HCT116 (cell line): ENCODE measurements around the gene DNAH10. TPM values are rescaled to one million over a fixed set of nuclear protein-coding genes. Genes with fewer than 3 reads are reported as not detected.

ENCODE experiments used
- ATAC-seq: fragments of 200-7000 bp; cut with Tn5 transposase; 2 replicates; pipeline ENCODE4 v1.9.1; 2020; ENCODE audit warnings: mild to moderate bottlenecking, moderate library complexity
- BruUV-seq: library from RNA; stranded (reverse); fragments of 400-500 nt; replicated peaks from 2 replicates; lab custom pipeline; 2021; lab: Mats Ljungman, UMichigan
- CTCF ChIA-PET: fragments of 300-600 bp; sonication (Branson Sonifier 250); formaldehyde crosslinking; loops from one replicate; lab custom pipeline; 2021; ENCODE audit warnings: antibody characterized with exemption; lab: Charles Lee
- POLR2A ChIA-PET: fragments of 300-600, 350-600 bp; sonication (Branson Sonifier 250); formaldehyde crosslinking; loops from one replicate; lab custom pipeline; 2021; ENCODE audit warnings: antibody characterized with exemption; lab: Charles Lee
- RAD21 ChIA-PET, 2 experiments: fragments of 300-600 bp; sonication (Branson Sonifier 250); formaldehyde crosslinking; loops; one replicate each; lab custom pipeline; 2023; ENCODE audit warnings: low total read pairs in 2 of 2; ENCODE audit not compliant: uncharacterized antibody in 2 of 2, unreplicated experiment in 2 of 2, low non-redundant PET in 1 of 2; lab: Charles Lee
- DNase-seq: peaks from one replicate; pipeline ENCODE4 v3.0.0-alpha.2; 2010; ENCODE audit warnings: low read depth, low spot score
- H2AFZ ChIP-seq: fragments of 200-600 bp; shearing (Covaris generic), sonication (generic); 2 replicates; pipeline ENCODE4 v1.6.1; 2017; ENCODE audit warnings: low read depth, mixed run types, mixed read lengths, antibody characterized with exemption, low read length; ENCODE audit not compliant: poor library complexity, severe bottlenecking
- H3K27ac ChIP-seq: 2 replicates; pipeline ENCODE4 v1.5.1; 2012; ENCODE audit warnings: low read depth, low read length
- H3K27me3 ChIP-seq: fragments of 200-600 bp; sonication (generic); 2 replicates; pipeline ENCODE4 v1.6.1; 2016; ENCODE audit warnings: mixed run types, low read length, mixed read lengths; ENCODE audit not compliant: insufficient read depth
- H3K36me3 ChIP-seq, 2 experiments: fragments of 200-500 bp in 1 of 2; fragments of 200-600 bp in 1 of 2; sonication (Bioruptor generic) in 1 of 2; sonication (generic) in 1 of 2; 2 replicates each; pipeline versions ENCODE4 v1.5.1 to v1.6.1; 2014 to 2016; ENCODE audit warnings: low read length in 2 of 2, inconsistent platforms in 1 of 2, mixed read lengths in 1 of 2, mixed run types in 1 of 2; ENCODE audit not compliant: insufficient read depth in 2 of 2, control insufficient read depth in 1 of 2
- H3K4me1 ChIP-seq, 2 experiments: fragments of 200-600 bp in 1 of 2; sonication (generic) in 1 of 2; 2 replicates each; pipeline versions ENCODE4 v1.5.1 to v1.6.1; 2012 to 2017; ENCODE audit warnings: low read length in 2 of 2, inconsistent platforms in 1 of 2, mild to moderate bottlenecking in 1 of 2, mixed read lengths in 1 of 2, mixed run types in 1 of 2, moderate library complexity in 1 of 2; ENCODE audit not compliant: insufficient read depth in 2 of 2, control insufficient read depth in 1 of 2
- H3K4me2 ChIP-seq: fragments of 200-600 bp; sonication (generic); 2 replicates; pipeline ENCODE4 v1.6.1; 2017; ENCODE audit warnings: mixed run types, low read length, mixed read lengths
- H3K4me3 ChIP-seq, 2 experiments: fragments of 200-600 bp in 1 of 2; sonication (generic) in 1 of 2; replicated peaks in 1 of 2; 2 replicates each; pipeline ENCODE4 v1.5.1; 2011 to 2016; ENCODE audit warnings: low read length in 2 of 2, control low read depth in 1 of 2, low read depth in 1 of 2, mild to moderate bottlenecking in 1 of 2, mixed read lengths in 1 of 2, mixed run types in 1 of 2
- H3K79me2 ChIP-seq: fragments of 200-600 bp; sonication (generic); 2 replicates; pipeline ENCODE4 v1.6.1; 2017; ENCODE audit warnings: mild to moderate bottlenecking, mixed run types, low read length, moderate library complexity, mixed read lengths; ENCODE audit not compliant: insufficient read depth
- H3K9ac ChIP-seq: fragments of 200-600 bp; sonication (generic); 2 replicates; pipeline ENCODE4 v1.6.1; 2016; ENCODE audit warnings: low read length, mixed read lengths
- H3K9me2 ChIP-seq: fragments of 200-600 bp; sonication (generic), shearing (Covaris generic); 2 replicates; pipeline ENCODE4 v1.6.1; 2017; ENCODE audit warnings: mixed run types, mild to moderate bottlenecking, moderate library complexity; ENCODE audit not compliant: insufficient read depth
- H3K9me3 ChIP-seq, 2 experiments: fragments of 200-500 bp in 1 of 2; fragments of 200-600 bp in 1 of 2; sonication (Bioruptor generic) in 1 of 2; sonication (generic) in 1 of 2; 2 replicates each; pipeline ENCODE4 v1.6.1; 2014 to 2017; ENCODE audit warnings: low read length in 2 of 2, mixed read lengths in 2 of 2, inconsistent platforms in 1 of 2, low read depth in 1 of 2, mild to moderate bottlenecking in 1 of 2, mixed run types in 1 of 2, moderate library complexity in 1 of 2; ENCODE audit not compliant: control insufficient read depth in 1 of 2, insufficient read depth in 1 of 2
- H4K20me1 ChIP-seq: fragments of 200-600 bp; sonication (generic), shearing (Covaris generic); 2 replicates; pipeline ENCODE4 v1.6.1; 2017; ENCODE audit warnings: mixed run types, mild to moderate bottlenecking, moderate library complexity; ENCODE audit not compliant: insufficient read depth
- EGR1 ChIP-seq: IDR thresholded peaks from 2 replicates; pipeline ENCODE4 v1.6.1; 2012; ENCODE audit warnings: low read depth
- EZH2phosphoT487 ChIP-seq: fragments of 200-600 bp; IDR thresholded peaks from 2 replicates; pipeline ENCODE4 v1.6.1; 2018; ENCODE audit warnings: antibody characterized with exemption, borderline replicate concordance
- JUND ChIP-seq: IDR thresholded peaks from 2 replicates; pipeline ENCODE4 v1.6.1; 2012
- POLR2AphosphoS5 ChIP-seq: IDR thresholded peaks from 2 replicates; pipeline ENCODE4 v1.6.1; 2011; ENCODE audit warnings: mild to moderate bottlenecking, low read depth, low read length, moderate library complexity
- intact Hi-C: fragments of 100-400 bp; cut with micrococcal nuclease; formaldehyde crosslinking; loops from 2 replicates; pipeline ENCODE4 v1.10.0; 2022
- total RNA-seq: library from RNA; stranded (reverse); gene quantifications from one replicate; pipeline ENCODE4 v1.2.1, GENCODE V29; 2021; ENCODE audit not compliant: unreplicated experiment
- TF ChIP-seq, protein P1 (sequence below): IDR thresholded peaks from 2 replicates; pipeline ENCODE4 v1.6.1; 2012; ENCODE audit warnings: low read depth
- TF ChIP-seq, protein P2 (sequence below): IDR thresholded peaks from 2 replicates; pipeline ENCODE4 v1.6.1; 2012
- TF ChIP-seq, protein P3 (sequence below): IDR thresholded peaks from 2 replicates; pipeline ENCODE4 v1.6.1; 2012

The DNAH10 gene
- total RNA-seq, 1 experiment from 2014 or later, result 1.3 TPM

DNA sequence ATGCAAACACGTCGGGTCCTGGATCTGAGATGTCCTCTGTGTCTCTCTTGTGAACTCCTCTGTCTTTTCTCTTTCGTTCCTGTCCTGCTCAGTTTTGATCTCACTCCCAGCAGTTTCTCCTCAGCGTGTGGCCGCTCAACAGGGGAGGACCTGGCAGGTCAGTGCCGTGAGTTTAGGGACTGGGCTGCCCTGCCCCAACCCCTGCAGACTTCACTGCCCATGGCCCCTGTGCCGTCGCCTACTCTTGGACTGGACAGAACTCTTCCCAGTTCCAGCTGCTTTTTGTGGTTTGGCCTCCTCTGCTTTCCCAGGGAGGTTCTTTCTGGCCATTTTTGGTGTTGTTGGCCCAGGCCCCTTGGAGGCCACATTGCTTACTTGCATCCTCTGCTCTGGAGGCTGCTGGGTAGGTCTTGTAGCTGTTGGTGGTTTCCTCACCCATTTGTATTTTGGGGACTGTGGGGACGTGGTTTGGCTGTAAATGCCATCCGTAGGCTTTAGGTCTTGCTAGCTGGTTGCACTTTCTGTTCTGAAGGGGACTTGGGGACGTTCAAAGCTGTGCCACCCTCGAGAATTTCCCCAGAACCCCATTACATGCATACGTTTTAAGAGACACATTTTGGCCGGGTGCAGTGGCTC, 20.0 kb upstream of the DNAH10 start:
- H3K79me2 ChIP-seq, result no peaks in the 10 kb centered on the region
- no peak overlapping the region for H3K4me2 ChIP-seq
- intact Hi-C loops, result no loop called here
- CTCF ChIA-PET, result no interaction called here
- no peak overlapping the region for H3K27ac ChIP-seq
- peaks cover 20 to 23% of the 10 kb centered on the region in 2 experiments; a peak in 3 of 4 replicates for H3K36me3 ChIP-seq
- DNase-seq (no peak), ATAC-seq (no peak)
- H3K4me1 ChIP-seq, result no peaks in the 10 kb centered on the region
- H3K9me3 ChIP-seq, result no peaks in the 10 kb centered on the region
- RAD21 ChIA-PET, result no interaction called here
- H4K20me1 ChIP-seq, result no peaks in the 10 kb centered on the region
- no peak overlapping the region for H3K9ac ChIP-seq
- no peaks in the 10 kb centered on the region for H3K9me2 ChIP-seq
- H3K27me3 ChIP-seq, result no peaks in the 10 kb centered on the region
- no TSS peak for BruUV-seq
- H2AFZ ChIP-seq, result no peak overlapping the region
- TF ChIP-seq EGR1 (no peak), JUND (no peak), EZH2phosphoT487 (no peak), POLR2AphosphoS5 (no peak)
- TF ChIP-seq, protein P1, sequence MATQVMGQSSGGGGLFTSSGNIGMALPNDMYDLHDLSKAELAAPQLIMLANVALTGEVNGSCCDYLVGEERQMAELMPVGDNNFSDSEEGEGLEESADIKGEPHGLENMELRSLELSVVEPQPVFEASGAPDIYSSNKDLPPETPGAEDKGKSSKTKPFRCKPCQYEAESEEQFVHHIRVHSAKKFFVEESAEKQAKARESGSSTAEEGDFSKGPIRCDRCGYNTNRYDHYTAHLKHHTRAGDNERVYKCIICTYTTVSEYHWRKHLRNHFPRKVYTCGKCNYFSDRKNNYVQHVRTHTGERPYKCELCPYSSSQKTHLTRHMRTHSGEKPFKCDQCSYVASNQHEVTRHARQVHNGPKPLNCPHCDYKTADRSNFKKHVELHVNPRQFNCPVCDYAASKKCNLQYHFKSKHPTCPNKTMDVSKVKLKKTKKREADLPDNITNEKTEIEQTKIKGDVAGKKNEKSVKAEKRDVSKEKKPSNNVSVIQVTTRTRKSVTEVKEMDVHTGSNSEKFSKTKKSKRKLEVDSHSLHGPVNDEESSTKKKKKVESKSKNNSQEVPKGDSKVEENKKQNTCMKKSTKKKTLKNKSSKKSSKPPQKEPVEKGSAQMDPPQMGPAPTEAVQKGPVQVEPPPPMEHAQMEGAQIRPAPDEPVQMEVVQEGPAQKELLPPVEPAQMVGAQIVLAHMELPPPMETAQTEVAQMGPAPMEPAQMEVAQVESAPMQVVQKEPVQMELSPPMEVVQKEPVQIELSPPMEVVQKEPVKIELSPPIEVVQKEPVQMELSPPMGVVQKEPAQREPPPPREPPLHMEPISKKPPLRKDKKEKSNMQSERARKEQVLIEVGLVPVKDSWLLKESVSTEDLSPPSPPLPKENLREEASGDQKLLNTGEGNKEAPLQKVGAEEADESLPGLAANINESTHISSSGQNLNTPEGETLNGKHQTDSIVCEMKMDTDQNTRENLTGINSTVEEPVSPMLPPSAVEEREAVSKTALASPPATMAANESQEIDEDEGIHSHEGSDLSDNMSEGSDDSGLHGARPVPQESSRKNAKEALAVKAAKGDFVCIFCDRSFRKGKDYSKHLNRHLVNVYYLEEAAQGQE, result no peak
- TF ChIP-seq, protein P2, sequence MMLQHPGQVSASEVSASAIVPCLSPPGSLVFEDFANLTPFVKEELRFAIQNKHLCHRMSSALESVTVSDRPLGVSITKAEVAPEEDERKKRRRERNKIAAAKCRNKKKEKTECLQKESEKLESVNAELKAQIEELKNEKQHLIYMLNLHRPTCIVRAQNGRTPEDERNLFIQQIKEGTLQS, result no peak
- TF ChIP-seq, protein P3, sequence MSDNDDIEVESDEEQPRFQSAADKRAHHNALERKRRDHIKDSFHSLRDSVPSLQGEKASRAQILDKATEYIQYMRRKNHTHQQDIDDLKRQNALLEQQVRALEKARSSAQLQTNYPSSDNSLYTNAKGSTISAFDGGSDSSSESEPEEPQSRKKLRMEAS, result no peak
- H3K4me3 ChIP-seq, result no peak overlapping the region
- POLR2A ChIA-PET, result no interaction called here
